Endothelial cell (in vitro differentiated cells): Measurements from ENCODE around the gene RPS6KB2. TPM values are rescaled to one million over a fixed set of nuclear protein-coding genes. Genes with fewer than 3 reads are reported as not detected.

Source experiments
- DNase-seq: peaks from one replicate; pipeline ENCODE4 v3.0.0; 2021; ENCODE audit warnings: low spot score
- H3K27ac Mint-ChIP-seq: one replicate; pipeline ENCODE4 v1.8.0; 2021; ENCODE audit warnings: mixed read lengths, inconsistent platforms; ENCODE audit not compliant: unreplicated experiment
- H3K27me3 Mint-ChIP-seq: one replicate; pipeline ENCODE4 v1.8.0; 2021; ENCODE audit warnings: mild to moderate bottlenecking, moderate library complexity, mixed read lengths, inconsistent platforms; ENCODE audit not compliant: unreplicated experiment
- H3K36me3 Mint-ChIP-seq: one replicate; pipeline ENCODE4 v1.8.0; 2021; ENCODE audit warnings: mild to moderate bottlenecking, low read depth, mixed read lengths, inconsistent platforms; ENCODE audit not compliant: unreplicated experiment
- H3K4me1 Mint-ChIP-seq: one replicate; pipeline ENCODE4 v1.8.0; 2021; ENCODE audit warnings: mild to moderate bottlenecking, mixed read lengths, inconsistent platforms; ENCODE audit not compliant: unreplicated experiment
- H3K4me3 Mint-ChIP-seq: one replicate; pipeline ENCODE4 v1.8.0; 2021; ENCODE audit warnings: mild to moderate bottlenecking, mixed read lengths, inconsistent platforms; ENCODE audit not compliant: unreplicated experiment
- H3K9me3 Mint-ChIP-seq: one replicate; pipeline ENCODE4 v1.8.0; 2021; ENCODE audit warnings: mixed read lengths, inconsistent platforms; ENCODE audit not compliant: unreplicated experiment
- total RNA-seq: library from RNA; stranded (reverse); fragmentation: NEBNext Ultra II Directional; extraction: Animal tissue kit (Norgen Biotek cat#: 25700); gene quantifications from one replicate; pipeline ENCODE4 v1.2.1, GENCODE V29; 2021; ENCODE audit not compliant: unreplicated experiment
- TF ChIP-seq, protein P1 (sequence below): fragments of 200-600 bp; sonication (generic); IDR thresholded peaks from one replicate; pipeline ENCODE4 v1.5.0; 2021; ENCODE audit warnings: antibody characterized with exemption; ENCODE audit not compliant: unreplicated experiment

RPS6KB2 gene
- total RNA-seq, 1 donor from 2014 or later: 44.2 TPM

DNA sequence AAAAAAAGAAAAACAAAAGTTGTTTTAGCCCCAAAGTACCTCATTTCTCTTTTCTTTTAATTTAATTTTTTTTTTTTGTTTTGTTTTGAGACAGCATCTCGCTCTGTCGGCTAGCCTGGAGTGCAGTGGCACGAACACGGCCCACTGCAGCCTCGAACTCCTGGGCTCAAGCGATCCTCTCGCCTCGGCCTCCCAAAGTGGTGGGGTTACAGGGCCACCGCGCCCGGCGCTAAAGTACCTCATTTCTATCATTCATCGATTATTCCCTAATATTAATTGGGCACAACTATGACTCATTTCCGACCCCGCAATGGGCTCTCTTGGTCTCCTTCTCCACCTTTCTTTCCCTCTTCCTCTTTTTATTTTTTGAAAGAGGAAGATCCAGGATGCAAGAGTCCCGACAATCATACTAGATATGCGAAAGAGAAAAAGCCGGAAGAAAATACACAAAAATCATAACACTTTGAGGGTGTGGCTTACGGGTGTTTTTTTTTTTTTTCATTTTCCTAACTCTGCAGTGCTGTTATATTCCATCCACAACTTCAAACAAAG is 54.1 kb downstream of the RPS6KB2 start:
- Mint-ChIP-seq H3K27ac (peak overlapping the region; percentile 96), H3K36me3 (peaks cover 17% of the 10 kb centered on the region), H3K4me1 (peaks cover 16% of the 10 kb centered on the region), H3K4me3 (peak overlapping the region; percentile 93), H3K27me3 (peaks cover 10% of the 10 kb centered on the region), H3K9me3 (no peaks in the 10 kb centered on the region)
- TF ChIP-seq, protein P1, sequence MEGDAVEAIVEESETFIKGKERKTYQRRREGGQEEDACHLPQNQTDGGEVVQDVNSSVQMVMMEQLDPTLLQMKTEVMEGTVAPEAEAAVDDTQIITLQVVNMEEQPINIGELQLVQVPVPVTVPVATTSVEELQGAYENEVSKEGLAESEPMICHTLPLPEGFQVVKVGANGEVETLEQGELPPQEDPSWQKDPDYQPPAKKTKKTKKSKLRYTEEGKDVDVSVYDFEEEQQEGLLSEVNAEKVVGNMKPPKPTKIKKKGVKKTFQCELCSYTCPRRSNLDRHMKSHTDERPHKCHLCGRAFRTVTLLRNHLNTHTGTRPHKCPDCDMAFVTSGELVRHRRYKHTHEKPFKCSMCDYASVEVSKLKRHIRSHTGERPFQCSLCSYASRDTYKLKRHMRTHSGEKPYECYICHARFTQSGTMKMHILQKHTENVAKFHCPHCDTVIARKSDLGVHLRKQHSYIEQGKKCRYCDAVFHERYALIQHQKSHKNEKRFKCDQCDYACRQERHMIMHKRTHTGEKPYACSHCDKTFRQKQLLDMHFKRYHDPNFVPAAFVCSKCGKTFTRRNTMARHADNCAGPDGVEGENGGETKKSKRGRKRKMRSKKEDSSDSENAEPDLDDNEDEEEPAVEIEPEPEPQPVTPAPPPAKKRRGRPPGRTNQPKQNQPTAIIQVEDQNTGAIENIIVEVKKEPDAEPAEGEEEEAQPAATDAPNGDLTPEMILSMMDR: no peak
- no peak for DNase-seq

DNA sequence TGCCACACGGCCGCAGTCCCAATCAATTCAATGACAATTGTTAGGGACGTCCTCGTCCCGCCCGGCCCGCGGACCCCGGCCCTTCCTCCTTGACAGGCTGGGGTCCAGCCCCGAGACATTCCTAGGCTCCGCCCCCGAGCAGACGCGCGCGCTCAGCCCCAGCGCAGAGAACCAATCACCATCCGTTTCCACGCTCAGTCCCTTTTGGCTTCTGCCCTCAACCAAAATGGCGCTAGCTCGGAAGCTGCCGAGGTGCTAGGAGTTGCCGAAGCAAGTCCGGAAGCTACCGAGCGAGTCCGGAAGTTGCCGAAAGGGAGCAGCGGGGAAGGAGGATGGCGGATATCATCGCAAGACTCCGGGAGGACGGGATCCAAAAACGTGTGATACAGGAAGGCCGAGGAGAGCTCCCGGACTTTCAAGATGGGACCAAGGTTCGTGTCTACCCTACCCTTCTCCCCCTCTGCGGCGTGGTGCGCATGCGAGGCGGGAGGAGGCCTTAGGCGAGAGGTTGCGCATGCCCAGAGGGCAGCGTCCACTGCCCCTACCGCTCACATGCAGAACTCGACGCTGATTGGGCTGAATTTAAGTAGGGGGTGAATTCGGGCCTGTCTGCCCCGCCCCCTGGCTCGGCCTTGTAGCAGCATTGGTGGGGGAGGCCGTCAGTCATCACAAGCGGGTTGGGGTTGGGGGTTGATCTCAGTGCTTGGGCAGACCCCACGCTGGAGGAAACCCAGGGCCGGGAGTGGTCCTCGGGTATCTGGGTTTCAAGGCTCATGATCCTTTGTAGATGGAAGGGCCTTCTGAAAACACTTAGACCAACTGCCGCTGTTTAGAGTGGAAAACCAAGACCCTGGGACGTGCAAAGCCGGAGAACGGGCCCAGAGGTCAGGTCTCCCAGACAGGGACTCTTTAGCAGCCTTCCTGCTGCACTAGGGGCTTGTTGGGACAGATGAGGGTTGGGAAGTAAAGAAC is 54.8 kb downstream of the RPS6KB2 start, which contains the start of gene AIP:
Gene AIP, plus strand, starts transcription at position 200 of the 972 bp plus-strand sequence. Its CDS starts 133 bp downstream, at position 333.
- peak within 1 kb of the TSS; percentile 93 for H3K4me3 Mint-ChIP-seq
- TF ChIP-seq, protein P1: no peak
- peaks cover 14% of the 10 kb centered on the region for H3K27me3 Mint-ChIP-seq
- peaks cover 16% of the 10 kb centered on the region for H3K4me1 Mint-ChIP-seq
- no peaks in the 10 kb centered on the region for H3K9me3 Mint-ChIP-seq
- peak; percentile 94 for DNase-seq
- H3K36me3 Mint-ChIP-seq: peaks cover 24% of the 10 kb centered on the region
- peak within 1 kb of the TSS; percentile 96 for H3K27ac Mint-ChIP-seq

DNA sequence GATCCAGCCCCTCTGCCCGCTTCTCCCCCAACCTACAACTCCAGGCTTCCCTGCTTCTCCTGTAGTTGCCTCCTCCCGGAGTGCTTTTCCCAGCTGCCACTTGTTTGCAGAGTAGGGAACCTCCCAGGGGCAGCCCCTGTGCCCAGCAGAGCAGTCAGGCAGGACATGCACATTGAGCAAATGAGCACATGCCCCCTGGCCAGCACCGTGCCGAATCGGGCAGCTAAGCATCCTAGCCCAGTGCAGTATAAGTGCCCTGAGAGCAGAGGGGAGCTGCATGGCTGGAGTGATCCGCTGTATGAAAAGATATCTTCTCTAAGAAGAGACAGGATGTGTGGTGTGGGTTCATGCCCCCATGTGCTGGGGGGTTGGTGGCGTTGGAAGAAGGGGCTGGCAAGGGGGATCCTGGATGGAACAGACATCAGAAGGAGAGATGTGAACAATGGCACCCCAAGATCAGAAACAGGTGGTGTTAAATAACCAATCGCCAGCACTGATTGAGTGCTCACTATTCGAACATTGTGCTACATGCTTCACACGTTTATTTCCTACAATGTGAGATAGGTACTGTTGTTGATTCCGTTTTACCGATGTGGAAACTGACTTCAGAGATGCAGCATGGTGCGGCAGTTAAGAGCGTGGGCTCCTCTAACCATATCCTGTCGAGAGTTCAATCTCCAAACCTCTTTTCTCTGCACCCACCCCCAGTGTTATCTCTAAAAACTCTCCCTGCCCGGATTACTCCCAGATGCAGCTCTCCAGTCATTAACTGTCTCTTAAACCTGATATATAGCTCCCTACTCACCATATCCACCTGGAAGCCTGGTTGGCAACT is 55.8 kb downstream of the RPS6KB2 start:
- TF ChIP-seq, protein P1: no peak
- Mint-ChIP-seq H3K4me3 (peak overlapping the region; percentile 60), H3K36me3 (peaks cover 24% of the 10 kb centered on the region), H3K4me1 (peaks cover 16% of the 10 kb centered on the region), H3K27ac (no peak overlapping the region), H3K27me3 (peaks cover 14% of the 10 kb centered on the region), H3K9me3 (no peaks in the 10 kb centered on the region)
- DNase-seq: no peak

DNA sequence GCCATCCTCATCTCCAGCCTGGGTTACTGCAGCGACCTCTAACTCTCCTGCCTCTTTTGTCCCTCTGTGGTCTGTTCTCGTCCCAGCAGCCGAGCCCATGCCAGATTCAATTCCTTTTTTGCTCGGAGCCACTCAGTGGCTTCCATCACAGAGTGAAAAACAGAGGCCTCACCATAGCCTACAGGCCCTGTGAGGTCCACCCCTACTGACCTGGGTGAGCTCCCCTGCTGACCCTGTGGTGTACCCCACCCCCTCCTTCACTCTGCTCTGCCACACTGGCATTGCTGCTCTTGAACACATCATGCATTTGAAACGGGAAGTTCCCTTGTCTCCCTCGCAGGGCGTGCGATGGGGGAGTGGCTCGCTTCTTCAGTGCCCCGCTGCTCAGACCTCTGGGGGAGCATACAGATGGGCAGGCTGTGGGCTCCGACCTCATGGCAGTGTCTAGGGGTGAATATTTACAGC is 56.6 kb downstream of the RPS6KB2 start:
- Mint-ChIP-seq H3K27ac (no peak overlapping the region), H3K27me3 (peaks cover 16% of the 10 kb centered on the region), H3K4me3 (peak overlapping the region; percentile 53), H3K36me3 (peaks cover 29% of the 10 kb centered on the region), H3K4me1 (peaks cover 16% of the 10 kb centered on the region), H3K9me3 (no peaks in the 10 kb centered on the region)
- no peak for DNase-seq
- TF ChIP-seq, protein P1: no peak

Other genes starting within 250 kb of the RPS6KB2 start
- gene GRK2, start 162.0 kb upstream of the RPS6KB2 start, total RNA-seq: 92.7 TPM
- 65.1 TPM for gene ANKRD13D, start 139.2 kb upstream of the RPS6KB2 start, total RNA-seq
- gene SSH3, start 125.0 kb upstream of the RPS6KB2 start, total RNA-seq: 7.3 TPM
- gene POLD4, start 74.9 kb upstream of the RPS6KB2 start, total RNA-seq: 92.1 TPM
- 12.6 TPM for gene CLCF1, start 54.9 kb upstream of the RPS6KB2 start, total RNA-seq
- 18.4 TPM for gene RAD9A, start 36.5 kb upstream of the RPS6KB2 start, total RNA-seq
- gene PPP1CA, start 26.6 kb upstream of the RPS6KB2 start, total RNA-seq: 249 TPM
- 13.2 TPM for gene TBC1D10C, start 24.4 kb upstream of the RPS6KB2 start, total RNA-seq
- gene CARNS1, start 12.8 kb upstream of the RPS6KB2 start, total RNA-seq: not detected
- gene PTPRCAP, start 9.2 kb downstream of the RPS6KB2 start, total RNA-seq: 12.9 TPM
- gene CORO1B, start 15.0 kb downstream of the RPS6KB2 start, total RNA-seq: 252 TPM
- not detected for gene GPR152, start 24.2 kb downstream of the RPS6KB2 start, total RNA-seq
- gene CABP4, start 26.9 kb downstream of the RPS6KB2 start, total RNA-seq: not detected
- gene TMEM134, start 40.8 kb downstream of the RPS6KB2 start, total RNA-seq: 47.4 TPM
- gene AIP, start 54.5 kb downstream of the RPS6KB2 start, total RNA-seq: 32.9 TPM
- 11.5 TPM for gene PITPNM1, start 76.9 kb downstream of the RPS6KB2 start, total RNA-seq
- 27.8 TPM for gene CDK2AP2, start 79.7 kb downstream of the RPS6KB2 start, total RNA-seq
- not detected for gene CABP2, start 95.0 kb downstream of the RPS6KB2 start, total RNA-seq
- gene GSTP1, start 155.3 kb downstream of the RPS6KB2 start, total RNA-seq: 696 TPM
- gene NDUFV1, start 178.4 kb downstream of the RPS6KB2 start, total RNA-seq: 191 TPM
- 6.8 TPM for gene NUDT8, start 201.4 kb downstream of the RPS6KB2 start, total RNA-seq
- not detected for gene TBX10, start 211.3 kb downstream of the RPS6KB2 start, total RNA-seq
- gene ACY3, start 222.2 kb downstream of the RPS6KB2 start, total RNA-seq: not detected
- 0.72 TPM for gene ALDH3B2, start 246.1 kb downstream of the RPS6KB2 start, total RNA-seq